HG02943 (cell line): Measurements from ENCODE around the gene CEP68.
"Not testable (repeated sequence)": the region's sequence is repeated elsewhere in the genome, so short reads cannot be mapped to it uniquely, and the experiment has no call there.

Source experiments
- ATAC-seq: cut with Tn5 transposase; IDR thresholded peaks from one replicate; pipeline ENCODE4 v1.9.1; 2021; ENCODE audit warnings: mild to moderate bottlenecking, low read depth, moderate library complexity; ENCODE audit not compliant: unreplicated experiment

Gene CEP68

GRCh38 chr2:65056215-65057053 lies at the start of gene CEP68:
TSS of gene CEP68 (plus strand) at chr2:65056416. CDS start at chr2:65069445, 13,029 bp downstream.
- peak; percentile 88 for ATAC-seq

- no peak for ATAC-seq
Measured at GRCh38 chr2:65013776-65014175, 42.4 kb upstream of the CEP68 start.

GRCh38 chr2:65015731-65016130 lies 40.5 kb upstream of the CEP68 start:
- no peak for ATAC-seq

- ATAC-seq, result no peak
Measured at GRCh38 chr2:65016789-65017188, 39.4 kb upstream of the CEP68 start.

- no peak for ATAC-seq
Measured at GRCh38 chr2:65017335-65017734, 38.9 kb upstream of the CEP68 start.

GRCh38 chr2:65018141-65018582 lies 38.1 kb upstream of the CEP68 start:
- ATAC-seq, result no peak

GRCh38 chr2:65019010-65019409 lies 37.2 kb upstream of the CEP68 start:
- no peak for ATAC-seq

- ATAC-seq, result no peak
Measured at GRCh38 chr2:65019675-65020195, 36.5 kb upstream of the CEP68 start.

- not testable (repeated sequence) for ATAC-seq
Measured at GRCh38 chr2:65020251-65020650, 36.0 kb upstream of the CEP68 start.

GRCh38 chr2:65020943-65021528 lies 35.2 kb upstream of the CEP68 start:
- no peak for ATAC-seq

GRCh38 chr2:65021709-65022108 lies 34.5 kb upstream of the CEP68 start:
- no peak for ATAC-seq

GRCh38 chr2:65022189-65022588 lies 34.0 kb upstream of the CEP68 start:
- no peak for ATAC-seq

GRCh38 chr2:65023742-65024141 lies 32.5 kb upstream of the CEP68 start:
- no peak for ATAC-seq

- no peak for ATAC-seq
Measured at GRCh38 chr2:65024149-65024829, 31.9 kb upstream of the CEP68 start.

- ATAC-seq, result no peak
Measured at GRCh38 chr2:65025453-65026123, 30.6 kb upstream of the CEP68 start.

GRCh38 chr2:65026154-65026553 lies 30.1 kb upstream of the CEP68 start:
- no peak for ATAC-seq

- ATAC-seq, result no peak
Measured at GRCh38 chr2:65026704-65027464, 29.3 kb upstream of the CEP68 start.

GRCh38 chr2:65027616-65028244 lies 28.5 kb upstream of the CEP68 start:
- ATAC-seq, result no peak
